GM12801 (cell line): ENCODE measurements around the gene SLC2A4.

ENCODE experiments used
- CTCF ChIP-seq: IDR thresholded peaks from one replicate; pipeline ENCODE4 v1.5.1; 2011; ENCODE audit warnings: control low read depth; ENCODE audit not compliant: insufficient read length; ENCODE audit errors: extremely low read depth

The SLC2A4 gene

GRCh38 chr17:7332111-7332510 lies 50.6 kb downstream of the SLC2A4 start:
- no peak for TF ChIP-seq CTCF

- TF ChIP-seq CTCF: no peak
These were observed 53.5 kb downstream of the SLC2A4 start for GRCh38 chr17:7334938-7335538.

- no peak for TF ChIP-seq CTCF
These were observed 55.0 kb downstream of the SLC2A4 start, which contains the start of gene ACAP1 for GRCh38 chr17:7336240-7337175. TSS of gene ACAP1 (plus strand) at chr17:7336529. CDS start at chr17:7336735, 206 bp downstream.
